AG04450 (cell line): ENCODE data around the gene ACP7. TPM values are rescaled to one million over a fixed set of nuclear protein-coding genes. Genes with fewer than 3 reads are reported as not detected.
"Not testable (repeated sequence)": the region's sequence is repeated elsewhere in the genome, so short reads cannot be mapped to it uniquely, and the experiment has no call there.

Source experiments
- CTCF ChIA-PET: fragments of 300-600, 350-600 bp; formaldehyde crosslinking; extraction: SDS; loops from one replicate; lab custom pipeline; 2022; ENCODE audit warnings: antibody characterized with exemption, inconsistent platforms; lab: Charles Lee
- POLR2A ChIA-PET: fragments of 350-600 bp; formaldehyde crosslinking; extraction: SDS; loops from one replicate; lab custom pipeline; 2021; ENCODE audit warnings: antibody characterized with exemption, inconsistent platforms; lab: Yijun Ruan, JAX
- DNase-seq: peaks from one replicate; pipeline ENCODE4 v3.0.0-alpha.2; 2011; ENCODE audit warnings: low read depth, low spot score
- H3K27ac ChIP-seq: one replicate; pipeline ENCODE4 v1.5.1; 2012; ENCODE audit warnings: low read depth, low read length, control low read depth
- H3K27me3 ChIP-seq: one replicate; pipeline ENCODE4 v1.6.0; 2012; ENCODE audit warnings: low read length; ENCODE audit not compliant: control insufficient read depth, insufficient read depth
- H3K4me3 ChIP-seq: 2 replicates; pipeline ENCODE4 v1.5.1; 2011; ENCODE audit warnings: mild to moderate bottlenecking, low read depth, low read length, control low read depth
- H3K9me3 ChIP-seq: 2 replicates; pipeline ENCODE4 v1.5.1; 2012; ENCODE audit warnings: low read length; ENCODE audit not compliant: control insufficient read depth, insufficient read depth
- polyA plus RNA-seq: library from polyadenylated mRNA; depleted of rRNA; stranded (reverse); fragments of >200 nt; gene quantifications from 2 replicates; pipeline ENCODE4 v1.2.3, GENCODE V29; 2011
- TF ChIP-seq, protein P1 (sequence below): IDR thresholded peaks from 2 replicates; pipeline ENCODE4 v1.5.1; 2011; ENCODE audit warnings: low read depth, low read length, control low read depth, inconsistent platforms

The ACP7 gene
- polyA plus RNA-seq, 1 experiment, result not detected

DNA sequence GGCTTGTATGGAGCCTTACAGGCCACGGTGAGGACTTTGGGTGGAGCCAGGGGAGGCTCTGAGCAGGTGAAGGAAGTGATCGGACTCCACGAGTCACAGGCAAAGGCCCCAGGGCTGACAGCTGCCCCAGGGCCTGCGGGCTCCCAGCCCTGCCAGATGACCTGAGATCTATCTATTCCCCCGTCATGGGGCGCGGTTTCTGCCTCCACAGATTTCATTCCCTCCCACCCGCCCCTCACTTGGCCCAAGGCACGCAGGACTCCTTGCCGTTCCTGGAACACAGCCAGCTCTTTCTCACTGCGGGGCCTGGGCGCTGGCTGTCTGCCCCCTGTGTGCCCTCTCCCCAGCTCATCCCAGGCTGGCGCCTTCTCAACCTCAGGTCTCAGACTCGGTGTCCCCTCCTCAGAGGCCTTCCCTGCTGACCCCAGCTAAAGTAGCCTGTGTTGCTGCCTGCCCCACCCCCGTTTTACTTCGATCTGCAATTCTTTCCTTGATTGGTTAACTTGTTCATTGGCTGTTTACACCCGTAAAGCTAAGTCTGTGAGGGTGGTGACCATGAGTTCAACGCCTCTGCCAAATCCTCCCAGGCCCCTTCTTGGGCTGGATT lies 27.5 kb downstream of the ACP7 start:
- Histone ChIP-seq H3K27me3 (peaks cover 15% of the 10 kb centered on the region), H3K27ac (no peak overlapping the region), H3K9me3 (no peaks in the 10 kb centered on the region), H3K4me3 (no peak overlapping the region)
- TF ChIP-seq, protein P1, sequence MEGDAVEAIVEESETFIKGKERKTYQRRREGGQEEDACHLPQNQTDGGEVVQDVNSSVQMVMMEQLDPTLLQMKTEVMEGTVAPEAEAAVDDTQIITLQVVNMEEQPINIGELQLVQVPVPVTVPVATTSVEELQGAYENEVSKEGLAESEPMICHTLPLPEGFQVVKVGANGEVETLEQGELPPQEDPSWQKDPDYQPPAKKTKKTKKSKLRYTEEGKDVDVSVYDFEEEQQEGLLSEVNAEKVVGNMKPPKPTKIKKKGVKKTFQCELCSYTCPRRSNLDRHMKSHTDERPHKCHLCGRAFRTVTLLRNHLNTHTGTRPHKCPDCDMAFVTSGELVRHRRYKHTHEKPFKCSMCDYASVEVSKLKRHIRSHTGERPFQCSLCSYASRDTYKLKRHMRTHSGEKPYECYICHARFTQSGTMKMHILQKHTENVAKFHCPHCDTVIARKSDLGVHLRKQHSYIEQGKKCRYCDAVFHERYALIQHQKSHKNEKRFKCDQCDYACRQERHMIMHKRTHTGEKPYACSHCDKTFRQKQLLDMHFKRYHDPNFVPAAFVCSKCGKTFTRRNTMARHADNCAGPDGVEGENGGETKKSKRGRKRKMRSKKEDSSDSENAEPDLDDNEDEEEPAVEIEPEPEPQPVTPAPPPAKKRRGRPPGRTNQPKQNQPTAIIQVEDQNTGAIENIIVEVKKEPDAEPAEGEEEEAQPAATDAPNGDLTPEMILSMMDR, result no peak
- no peak for DNase-seq
- CTCF ChIA-PET, result interaction anchor here (1.1 to 2.7 kb wide), 5 partner anchors 8 to 216 kb away, joined by 4 to 9 read pairs (median 7); no protein-coding TSS in a partner anchor
- POLR2A ChIA-PET, result no interaction called here

DNA sequence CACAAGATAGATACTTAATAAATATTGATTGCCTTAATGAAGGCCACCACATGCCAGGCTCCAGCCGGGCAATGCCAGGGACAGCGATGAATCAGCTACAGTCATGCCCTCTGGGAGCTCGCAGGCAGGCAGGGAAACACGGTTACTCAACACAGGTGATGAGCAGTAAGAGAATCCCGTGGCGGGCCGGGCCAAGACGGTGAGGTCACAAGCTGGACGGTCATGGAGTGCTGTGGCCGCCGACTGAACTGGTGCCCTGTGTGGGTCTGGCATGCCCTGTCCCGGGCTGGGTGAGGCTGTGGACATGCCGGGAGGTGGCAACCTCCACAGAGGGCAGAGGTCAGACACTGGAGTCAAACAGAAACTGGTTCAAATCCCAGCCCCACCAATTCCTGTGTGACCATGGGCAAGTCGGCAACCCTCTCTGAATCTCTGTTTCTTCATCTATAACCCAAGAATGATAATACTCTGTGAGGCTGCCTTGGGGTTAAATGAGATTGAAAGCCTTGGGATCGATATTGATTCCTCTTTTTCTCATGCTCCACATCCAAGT lies 28.2 kb downstream of the ACP7 start:
- Histone ChIP-seq H3K27me3 (peaks cover 11% of the 10 kb centered on the region), H3K27ac (no peak overlapping the region), H3K4me3 (no peak overlapping the region), H3K9me3 (no peaks in the 10 kb centered on the region)
- CTCF ChIA-PET, result interaction anchor here (1.1 to 2.7 kb wide), 2 partner anchors 10 to 150 kb away, joined by 4 to 9 read pairs; no protein-coding TSS in a partner anchor
- TF ChIP-seq, protein P1, result no peak
- POLR2A ChIA-PET, result no interaction called here
- no peak for DNase-seq

DNA sequence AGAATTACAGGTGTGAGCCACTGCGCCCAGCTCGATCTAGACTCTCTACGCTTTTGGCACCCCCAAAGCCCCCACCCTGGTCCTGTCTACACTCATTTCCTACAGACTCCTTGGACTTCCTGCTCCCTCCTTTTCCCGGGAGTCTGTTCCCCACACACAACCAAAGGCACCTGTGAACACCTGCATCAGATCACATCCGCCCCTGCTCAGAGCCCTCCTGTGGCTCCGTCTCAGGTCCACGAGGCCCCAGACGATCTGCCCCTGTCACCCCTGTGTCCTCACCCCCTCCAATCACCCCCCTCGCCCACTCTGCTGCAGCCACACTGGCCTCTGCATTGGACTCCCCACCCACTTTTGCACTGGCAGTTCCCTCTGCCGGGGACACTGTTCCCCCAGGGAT lies 29.0 kb downstream of the ACP7 start:
- ChIA-PET CTCF (no interaction called here), POLR2A (no interaction called here)
- H3K27me3 ChIP-seq, result peaks cover 8% of the 10 kb centered on the region
- H3K9me3 ChIP-seq, result no peaks in the 10 kb centered on the region
- no peak for DNase-seq
- no peak overlapping the region for H3K4me3 ChIP-seq
- TF ChIP-seq, protein P1, result no peak
- no peak overlapping the region for H3K27ac ChIP-seq

DNA sequence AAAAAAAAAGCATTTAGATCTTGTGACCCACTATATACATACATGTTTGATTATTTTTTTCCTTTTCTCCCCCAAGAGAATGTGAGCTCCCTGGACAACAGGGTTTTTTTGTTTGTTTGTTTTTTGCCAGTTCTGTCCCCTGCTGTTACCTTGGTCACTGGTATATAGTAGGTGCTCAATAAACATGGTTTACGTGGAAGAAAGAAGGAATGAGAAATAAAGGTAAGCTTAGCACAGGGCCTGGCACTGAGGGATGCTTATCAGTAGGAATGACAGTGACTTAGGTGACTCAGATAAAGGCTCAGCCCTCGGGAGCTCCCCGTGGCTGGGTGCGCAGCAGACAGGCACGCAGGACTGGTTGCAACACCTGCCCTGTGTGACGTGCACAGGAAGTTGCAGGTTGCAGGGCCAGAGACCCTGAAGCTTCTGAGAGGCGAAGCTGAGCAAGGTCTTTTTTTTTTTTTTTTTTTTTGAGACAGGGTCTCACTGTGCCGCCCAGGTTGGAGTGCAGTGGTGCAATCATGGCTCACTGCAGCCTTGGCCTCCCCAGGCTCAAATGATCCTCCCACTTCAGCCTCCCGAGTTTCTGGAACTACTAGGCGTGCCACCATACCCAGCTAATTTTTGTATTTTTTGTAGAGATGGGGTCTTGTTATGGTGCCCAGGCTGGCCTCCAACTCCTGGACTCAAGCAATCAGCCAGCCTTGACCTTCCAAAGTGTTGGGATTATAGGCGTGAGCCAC lies 31.1 kb downstream of the ACP7 start:
- peaks cover 10% of the 10 kb centered on the region for H3K27me3 ChIP-seq
- H3K4me3 ChIP-seq, result no peak overlapping the region
- H3K27ac ChIP-seq, result no peak overlapping the region
- TF ChIP-seq, protein P1, result no peak
- DNase-seq, result no peak
- POLR2A ChIA-PET, result interaction anchor here (0.6 kb wide), 1 partner anchor 22 kb away, joined by 3 read pairs; no protein-coding TSS in a partner anchor
- H3K9me3 ChIP-seq, result no peaks in the 10 kb centered on the region
- CTCF ChIA-PET, result interaction anchor here (0.6 to 1.4 kb wide), 2 partner anchors 212 to 719 kb away, joined by 3 read pairs; partner anchors contain the start of gene DYRK1B

DNA sequence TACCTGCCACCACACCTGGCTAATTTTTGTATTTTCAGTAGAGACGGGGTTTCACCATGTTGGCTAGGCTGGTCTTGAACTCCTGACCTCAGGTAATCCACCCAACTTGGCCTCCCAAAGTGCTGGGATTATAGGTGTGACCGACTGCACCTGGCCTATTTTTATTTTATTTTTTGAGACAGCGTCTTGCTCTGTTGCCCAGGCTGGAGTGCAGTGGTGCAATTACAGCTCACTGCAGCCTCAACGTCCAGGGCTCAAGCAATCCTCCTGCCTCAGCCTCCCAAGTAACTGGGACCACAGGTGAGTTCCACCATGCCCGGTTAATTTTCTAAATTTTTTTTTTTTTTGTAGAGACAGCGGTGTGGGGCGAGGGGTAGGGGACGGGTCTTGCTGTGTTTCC lies 32.9 kb downstream of the ACP7 start:
- H3K27ac ChIP-seq, POLR2A ChIA-PET, H3K9me3 ChIP-seq, DNase-seq, H3K4me3 ChIP-seq, CTCF ChIA-PET: not testable (repeated sequence)
- peaks cover 12% of the 10 kb centered on the region for H3K27me3 ChIP-seq
